ENCODE results near the gene ZNF823.
A peak's percentile ranks its signal among the peaks of the same experiment; 100 is the strongest.
"Not testable (repeated sequence)": the region's sequence is repeated elsewhere in the genome, so short reads cannot be mapped to it uniquely, and the experiment has no call there.

The ZNF823 gene

DNA sequence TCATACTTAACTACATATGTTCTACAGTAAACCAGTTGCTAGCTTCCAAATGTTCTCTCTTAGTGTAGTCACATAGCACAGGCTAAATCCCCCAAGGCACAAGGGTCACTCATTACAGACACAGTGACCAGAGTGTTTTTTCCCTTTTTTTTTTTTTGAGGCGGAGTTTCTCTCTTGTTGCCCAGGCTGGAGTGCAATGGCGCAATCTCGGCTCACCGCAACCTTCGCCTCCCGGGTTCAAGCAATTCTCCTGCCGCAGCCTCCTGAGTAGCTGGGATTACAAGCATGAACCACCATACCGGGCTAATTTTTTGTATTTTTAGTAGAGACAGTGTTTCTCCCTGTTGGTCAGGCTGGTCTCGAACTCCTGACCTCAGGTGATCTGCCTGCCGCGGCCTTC is 37.9 kb upstream of the ZNF823 start:
- peaks cover 25 to 51% (median 34%) of the 10 kb centered on the region in 4 experiments for H3K36me3 ChIP-seq (ENCODE audit: control insufficient read depth in 4 of 4, insufficient read depth in 4 of 4, low read length in 3 of 4)
- POLR2A ChIA-PET; H3K4me3 ChIP-seq (ENCODE audit: control insufficient read depth in 1 of 7, extremely low read depth in 1 of 7, insufficient read depth in 4 of 7, low read depth in 2 of 7, low read length in 6 of 7); H3K4me1 ChIP-seq (ENCODE audit: control extremely low read depth in 1 of 4, control insufficient read depth in 4 of 4, insufficient read depth in 4 of 4, low read length in 3 of 4); H3K27ac ChIP-seq (ENCODE audit: insufficient read depth in 1 of 2, low read depth in 1 of 2, low read length in 2 of 2, poor library complexity in 1 of 2, severe bottlenecking in 2 of 2); H3K27me3 ChIP-seq (replicated peaks in 2 of 5; ENCODE audit: control insufficient read depth in 4 of 5, insufficient read depth in 5 of 5, low read length in 4 of 5); DNase-seq: not testable (repeated sequence)
- 100% methylated on average over 8 of the region's 11 CpGs for WGBS (ENCODE audit: insufficient coverage)
- peaks cover 27 to 85% (median 48%) of the 10 kb centered on the region in 5 experiments for H3K9me3 ChIP-seq (ENCODE audit: control extremely low read depth in 1 of 5, control insufficient read depth in 4 of 5, insufficient read depth in 2 of 5, low read depth in 1 of 5, low read length in 4 of 5)
- CTCF ChIA-PET: interaction anchor here (0.6 kb wide), 1 partner anchor 631 kb away, joined by 3 read pairs; no protein-coding TSS in a partner anchor

GRCh38 chr19:11771520-11771919 is 32.8 kb upstream of the ZNF823 start:
- H3K9me3 ChIP-seq (ENCODE audit: control extremely low read depth in 1 of 5, control insufficient read depth in 4 of 5, insufficient read depth in 2 of 5, low read depth in 1 of 5, low read length in 4 of 5): peaks cover 5 to 52% (median 24%) of the 10 kb centered on the region in 5 experiments
- POLR2A ChIA-PET: not testable (repeated sequence)

GRCh38 chr19:11769995-11770394 is 31.2 kb upstream of the ZNF823 start:
- H3K27ac ChIP-seq (ENCODE audit: insufficient read depth in 1 of 2, low read depth in 1 of 2, low read length in 2 of 2, poor library complexity in 1 of 2, severe bottlenecking in 2 of 2): no peak overlapping the region
- H3K27me3 ChIP-seq (replicated peaks in 2 of 5; ENCODE audit: control insufficient read depth in 4 of 5, insufficient read depth in 5 of 5, low read length in 4 of 5): no peaks in the 10 kb centered on the region
- DNase-seq: peak in 1 of 3 donors; percentile 35
- H3K4me1 ChIP-seq (ENCODE audit: control extremely low read depth in 1 of 4, control insufficient read depth in 4 of 4, insufficient read depth in 4 of 4, low read length in 3 of 4): peaks cover 0 to 18% (median 14%) of the 10 kb centered on the region in 4 experiments
- H3K36me3 ChIP-seq (ENCODE audit: control insufficient read depth in 4 of 4, insufficient read depth in 4 of 4, low read length in 3 of 4): peaks cover 0 to 3% (median 0%) of the 10 kb centered on the region in 4 experiments
- no peak overlapping the region for H3K4me3 ChIP-seq (ENCODE audit: control insufficient read depth in 1 of 7, extremely low read depth in 1 of 7, insufficient read depth in 4 of 7, low read depth in 2 of 7, low read length in 6 of 7)
- H3K9me3 ChIP-seq (ENCODE audit: control extremely low read depth in 1 of 5, control insufficient read depth in 4 of 5, insufficient read depth in 2 of 5, low read depth in 1 of 5, low read length in 4 of 5): peaks cover 2 to 40% (median 18%) of the 10 kb centered on the region in 5 experiments
- ChIA-PET POLR2A (no interaction called here), CTCF (interaction anchor here (1.0 kb wide), 1 partner anchor 28 kb away, joined by 3 read pairs; no protein-coding TSS in a partner anchor)
- 89% methylated on average over 1 of the region's 4 CpGs for WGBS (ENCODE audit: insufficient coverage)

More at GRCh38 chr19:11771520-11771919, 32.8 kb upstream of the ZNF823 start:
- H3K27me3 ChIP-seq (replicated peaks in 2 of 5; ENCODE audit: control insufficient read depth in 4 of 5, insufficient read depth in 5 of 5, low read length in 4 of 5); H3K4me3 ChIP-seq (ENCODE audit: control insufficient read depth in 1 of 7, extremely low read depth in 1 of 7, insufficient read depth in 4 of 7, low read depth in 2 of 7, low read length in 6 of 7); H3K36me3 ChIP-seq (ENCODE audit: control insufficient read depth in 4 of 4, insufficient read depth in 4 of 4, low read length in 3 of 4); H3K27ac ChIP-seq (ENCODE audit: insufficient read depth in 1 of 2, low read depth in 1 of 2, low read length in 2 of 2, poor library complexity in 1 of 2, severe bottlenecking in 2 of 2): not testable (repeated sequence)
- peak in 1 of 3 donors; percentile 15 for DNase-seq
- H3K4me1 ChIP-seq (ENCODE audit: control extremely low read depth in 1 of 4, control insufficient read depth in 4 of 4, insufficient read depth in 4 of 4, low read length in 3 of 4): peaks cover 0 to 15% (median 13%) of the 10 kb centered on the region in 4 experiments
- WGBS (ENCODE audit: insufficient coverage): no CpG with 5 or more reads among the region's 11 CpGs
- CTCF ChIA-PET: interaction anchor here (0.9 kb wide), 1 partner anchor 27 kb away, joined by 3 read pairs; the partner anchor contains the start of gene ZNF491

- Histone ChIP-seq H3K9me3 (ENCODE audit: control extremely low read depth in 1 of 5, control insufficient read depth in 4 of 5, insufficient read depth in 2 of 5, low read depth in 1 of 5, low read length in 4 of 5) (peaks cover 0 to 37% (median 15%) of the 10 kb centered on the region in 5 experiments), H3K4me3 (ENCODE audit: control insufficient read depth in 1 of 7, extremely low read depth in 1 of 7, insufficient read depth in 4 of 7, low read depth in 2 of 7, low read length in 6 of 7) (peak overlapping the region; percentile 77 to 92 (median 88)), H3K27me3 (replicated peaks in 2 of 5; ENCODE audit: control insufficient read depth in 4 of 5, insufficient read depth in 5 of 5, low read length in 4 of 5) (no peaks in the 10 kb centered on the region), H3K36me3 (ENCODE audit: control insufficient read depth in 4 of 4, insufficient read depth in 4 of 4, low read length in 3 of 4) (peaks cover 0 to 3% (median 0%) of the 10 kb centered on the region in 4 experiments), H3K4me1 (ENCODE audit: control extremely low read depth in 1 of 4, control insufficient read depth in 4 of 4, insufficient read depth in 4 of 4, low read length in 3 of 4) (peaks cover 0 to 18% (median 14%) of the 10 kb centered on the region in 4 experiments), H3K27ac (ENCODE audit: insufficient read depth in 1 of 2, low read depth in 1 of 2, low read length in 2 of 2, poor library complexity in 1 of 2, severe bottlenecking in 2 of 2) (peak overlapping the region; percentile 58 to 80)
- CTCF ChIA-PET: no interaction called here
- DNase-seq: peak in 2 of 3 donors; percentile 40 to 58
- 1% methylated on average over 11 of the region's 20 CpGs for WGBS (ENCODE audit: insufficient coverage)
- POLR2A ChIA-PET: interaction anchor here (0.6 to 0.9 kb wide), 2 partner anchors 125 to 189 kb away, joined by 3 to 6 read pairs; no protein-coding TSS in a partner anchor
Measured at GRCh38 chr19:11767633-11768133, 28.9 kb upstream of the ZNF823 start.

GRCh38 chr19:11766597-11767591 is 28.1 kb upstream of the ZNF823 start, which contains the start of gene ZNF441:
ZNF441 (plus strand) TSS chr19:11767000; CDS start chr19:11767194, 194 bp downstream.
- DNase-seq: peak; percentile 91 to 96 (median 95)
- 0% methylated on average over 52 of the region's 61 CpGs for WGBS (ENCODE audit: insufficient coverage)
- CTCF ChIA-PET: interaction anchor here (0.6 to 2.4 kb wide), 2 partner anchors 46 to 67 kb away, joined by 3 to 7 read pairs; no protein-coding TSS in a partner anchor
- peaks cover 0 to 18% (median 14%) of the 10 kb centered on the region in 4 experiments for H3K4me1 ChIP-seq (ENCODE audit: control extremely low read depth in 1 of 4, control insufficient read depth in 4 of 4, insufficient read depth in 4 of 4, low read length in 3 of 4)
- POLR2A ChIA-PET: no interaction called here
- H3K9me3 ChIP-seq (ENCODE audit: control extremely low read depth in 1 of 5, control insufficient read depth in 4 of 5, insufficient read depth in 2 of 5, low read depth in 1 of 5, low read length in 4 of 5): peaks cover 0 to 33% (median 15%) of the 10 kb centered on the region in 5 experiments
- no peaks in the 10 kb centered on the region for H3K27me3 ChIP-seq (replicated peaks in 2 of 5; ENCODE audit: control insufficient read depth in 4 of 5, insufficient read depth in 5 of 5, low read length in 4 of 5)
- peak within 1 kb of the TSS; percentile 77 to 92 (median 88) for H3K4me3 ChIP-seq (ENCODE audit: control insufficient read depth in 1 of 7, extremely low read depth in 1 of 7, insufficient read depth in 4 of 7, low read depth in 2 of 7, low read length in 6 of 7)
- H3K27ac ChIP-seq (ENCODE audit: insufficient read depth in 1 of 2, low read depth in 1 of 2, low read length in 2 of 2, poor library complexity in 1 of 2, severe bottlenecking in 2 of 2): peak within 1 kb of the TSS; percentile 58 to 80
- no peaks in the 10 kb centered on the region for H3K36me3 ChIP-seq (ENCODE audit: control insufficient read depth in 4 of 4, insufficient read depth in 4 of 4, low read length in 3 of 4)

DNA sequence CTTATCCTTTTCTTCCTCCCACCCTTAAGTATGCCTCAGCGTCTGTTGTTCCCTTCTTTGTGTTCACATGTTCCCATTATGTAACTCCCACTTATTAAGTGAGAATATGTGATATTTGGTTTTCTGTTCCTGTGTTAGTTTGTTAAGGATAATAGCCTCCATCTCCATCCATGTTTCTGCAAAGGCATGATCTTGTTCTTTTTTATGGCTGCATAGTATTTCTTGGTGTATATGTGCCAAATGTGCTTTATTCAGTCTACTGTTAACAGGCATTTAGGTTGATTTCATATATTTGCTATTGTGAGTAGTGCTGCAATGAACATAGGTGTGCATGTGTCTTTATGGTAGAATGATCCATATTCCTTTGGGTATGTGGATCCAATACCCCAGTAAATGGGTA is 24.9 kb upstream of the ZNF823 start:
- no peaks in the 10 kb centered on the region for H3K36me3 ChIP-seq (ENCODE audit: control insufficient read depth in 4 of 4, insufficient read depth in 4 of 4, low read length in 3 of 4)
- no peaks in the 10 kb centered on the region for H3K27me3 ChIP-seq (replicated peaks in 2 of 5; ENCODE audit: control insufficient read depth in 4 of 5, insufficient read depth in 5 of 5, low read length in 4 of 5)
- CTCF ChIA-PET: no interaction called here
- POLR2A ChIA-PET: no interaction called here
- H3K27ac ChIP-seq (ENCODE audit: insufficient read depth in 1 of 2, low read depth in 1 of 2, low read length in 2 of 2, poor library complexity in 1 of 2, severe bottlenecking in 2 of 2): no peak overlapping the region
- H3K4me3 ChIP-seq (ENCODE audit: control insufficient read depth in 1 of 7, extremely low read depth in 1 of 7, insufficient read depth in 4 of 7, low read depth in 2 of 7, low read length in 6 of 7): no peak overlapping the region
- no peak for DNase-seq
- peaks cover 0 to 10% (median 0%) of the 10 kb centered on the region in 5 experiments for H3K9me3 ChIP-seq (ENCODE audit: control extremely low read depth in 1 of 5, control insufficient read depth in 4 of 5, insufficient read depth in 2 of 5, low read depth in 1 of 5, low read length in 4 of 5)
- WGBS (ENCODE audit: insufficient coverage): no CpG with 5 or more reads among the region's 1 CpG
- peaks cover 0 to 18% (median 14%) of the 10 kb centered on the region in 4 experiments for H3K4me1 ChIP-seq (ENCODE audit: control extremely low read depth in 1 of 4, control insufficient read depth in 4 of 4, insufficient read depth in 4 of 4, low read length in 3 of 4)

All from common myeloid progenitor, CD34-positive (primary cell).